Hematopoietic multipotent progenitor cell treated with erythropoietin and hydrocortisone succinate and interleukin-3 and kit ligand, for 17 days (in vitro differentiated cells): ENCODE measurements around the gene STK24.
"Not testable (repeated sequence)": the region's sequence is repeated elsewhere in the genome, so short reads cannot be mapped to it uniquely, and the experiment has no call there.

Experiments
- DNase-seq: peaks from one replicate; pipeline ENCODE4 v3.0.0-alpha.2; 2015; ENCODE audit warnings: low spot score

The STK24 gene

DNA sequence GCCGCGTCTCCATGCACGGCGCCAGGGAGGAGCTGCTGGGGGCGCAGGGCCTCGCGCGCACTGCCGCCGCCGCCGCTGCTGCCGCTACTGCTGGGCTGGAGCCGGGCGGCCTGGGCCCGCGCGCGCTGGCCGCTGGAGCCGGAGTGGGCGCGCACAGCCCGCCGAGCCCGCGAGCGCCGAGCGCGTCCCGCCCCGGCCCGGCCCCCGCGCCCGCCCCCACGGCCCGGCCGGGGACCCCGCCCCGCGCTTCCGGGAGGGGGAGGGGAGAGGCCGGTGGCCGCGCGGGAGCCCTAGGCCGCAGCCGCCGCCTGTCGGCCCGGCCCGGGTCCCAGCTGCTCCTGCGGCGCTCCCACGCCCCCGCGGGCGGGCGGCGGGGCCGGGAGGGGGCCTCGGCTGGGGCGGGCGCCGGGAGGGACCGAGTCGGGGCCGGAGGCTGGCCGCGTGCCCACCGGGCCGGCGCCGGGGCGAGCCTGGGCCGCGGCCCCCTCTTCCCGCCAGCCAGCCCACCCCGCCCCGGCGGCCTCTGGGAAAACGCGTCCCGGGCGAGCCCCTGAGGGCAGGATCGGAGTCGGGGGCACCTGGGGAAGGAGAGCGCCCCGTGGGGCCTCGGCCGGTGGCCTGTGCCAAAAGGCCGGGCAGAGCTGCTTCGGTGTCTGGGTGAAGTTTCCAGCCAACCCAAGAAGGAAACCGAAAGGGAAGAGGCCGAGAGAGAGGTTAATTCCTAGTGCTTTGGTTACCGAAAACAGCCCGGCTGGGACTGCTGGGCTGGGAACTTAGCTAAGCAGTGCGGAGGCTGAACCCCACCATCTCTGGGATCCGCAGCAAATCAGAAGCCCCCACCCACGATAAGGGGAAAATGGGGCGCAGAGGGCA is at the start of gene STK24:
STK24 (minus strand) TSS at position 145 of the 873 bp plus-strand sequence. CDS start 321 bp downstream, outside the sequence.
- peak; percentile 55 for DNase-seq

GRCh38 chr13:98626298-98626935 is 49.5 kb upstream of the STK24 start:
- no peak for DNase-seq

- DNase-seq, result not testable (repeated sequence)
Measured at GRCh38 chr13:98624589-98624988, 47.7 kb upstream of the STK24 start.

- DNase-seq, result no peak
Measured at GRCh38 chr13:98622931-98623331, 46.0 kb upstream of the STK24 start.

- DNase-seq, result no peak
Measured at GRCh38 chr13:98619556-98619955, 42.6 kb upstream of the STK24 start.

GRCh38 chr13:98615595-98615994 is 38.7 kb upstream of the STK24 start:
- DNase-seq, result not testable (repeated sequence)

GRCh38 chr13:98613591-98613990 is 36.7 kb upstream of the STK24 start:
- no peak for DNase-seq

DNA sequence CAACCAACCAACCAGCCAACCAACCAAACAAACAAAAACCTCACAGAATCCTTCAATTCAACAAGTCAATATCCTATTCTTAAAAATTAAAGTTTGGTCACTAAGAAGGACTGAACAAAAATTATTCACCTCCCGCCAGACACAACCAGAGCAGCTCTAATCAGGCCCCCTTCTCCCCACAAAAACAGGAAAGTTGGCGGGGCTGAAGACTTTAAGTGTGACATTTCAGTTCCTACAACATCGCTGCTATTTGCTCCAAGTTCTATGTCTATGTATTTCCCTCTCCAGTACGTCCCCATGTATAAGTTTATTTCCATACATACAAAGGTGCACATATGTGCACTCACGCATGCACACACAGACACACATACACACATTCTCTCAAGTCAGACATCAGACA is 32.8 kb upstream of the STK24 start:
- DNase-seq, result no peak

- no peak for DNase-seq
Measured at GRCh38 chr13:98606296-98606695, 29.4 kb upstream of the STK24 start.

- DNase-seq, result no peak
Measured at GRCh38 chr13:98599502-98600328, 22.8 kb upstream of the STK24 start.

DNA sequence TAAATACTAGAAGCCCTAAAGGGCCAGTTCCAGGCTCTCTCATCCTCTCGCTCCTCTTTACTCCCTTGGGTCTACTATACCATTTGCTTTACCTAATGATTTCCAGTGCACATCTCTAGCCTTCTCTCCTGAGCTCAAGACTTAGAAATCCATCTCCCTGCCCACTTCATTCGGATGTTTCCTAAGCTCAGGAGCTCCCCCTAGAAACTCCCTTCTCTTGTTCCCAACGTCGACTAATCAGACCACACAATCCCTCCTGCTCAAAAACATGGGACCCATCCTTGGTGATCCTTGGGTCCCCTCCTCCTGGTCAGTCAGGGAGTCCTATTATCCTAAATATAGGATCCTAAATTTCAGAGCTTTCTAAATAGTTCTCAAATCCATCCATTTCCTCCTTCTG is 21.1 kb upstream of the STK24 start:
- peak; percentile 50 for DNase-seq

GRCh38 chr13:98595134-98595533 is 18.2 kb upstream of the STK24 start:
- DNase-seq, result no peak

DNA sequence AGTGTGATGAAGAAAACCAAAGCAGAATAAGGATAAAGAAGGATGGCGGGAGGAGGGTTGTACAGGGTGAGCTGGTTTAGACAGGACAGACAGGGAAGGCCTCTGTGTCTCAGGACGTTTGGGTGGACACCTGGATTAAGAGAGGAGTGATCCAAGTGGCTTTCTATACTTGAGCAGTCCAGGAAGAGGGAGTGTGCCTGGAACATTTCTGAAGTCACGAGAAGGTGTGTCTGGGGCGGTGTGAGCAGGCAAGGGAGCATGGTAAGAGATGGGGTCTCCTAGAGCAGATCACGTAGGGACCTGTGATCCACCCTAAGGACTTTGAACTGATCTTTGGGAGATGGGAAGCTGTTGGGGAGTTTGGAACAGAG is 15.4 kb upstream of the STK24 start:
- DNase-seq, result no peak

DNA sequence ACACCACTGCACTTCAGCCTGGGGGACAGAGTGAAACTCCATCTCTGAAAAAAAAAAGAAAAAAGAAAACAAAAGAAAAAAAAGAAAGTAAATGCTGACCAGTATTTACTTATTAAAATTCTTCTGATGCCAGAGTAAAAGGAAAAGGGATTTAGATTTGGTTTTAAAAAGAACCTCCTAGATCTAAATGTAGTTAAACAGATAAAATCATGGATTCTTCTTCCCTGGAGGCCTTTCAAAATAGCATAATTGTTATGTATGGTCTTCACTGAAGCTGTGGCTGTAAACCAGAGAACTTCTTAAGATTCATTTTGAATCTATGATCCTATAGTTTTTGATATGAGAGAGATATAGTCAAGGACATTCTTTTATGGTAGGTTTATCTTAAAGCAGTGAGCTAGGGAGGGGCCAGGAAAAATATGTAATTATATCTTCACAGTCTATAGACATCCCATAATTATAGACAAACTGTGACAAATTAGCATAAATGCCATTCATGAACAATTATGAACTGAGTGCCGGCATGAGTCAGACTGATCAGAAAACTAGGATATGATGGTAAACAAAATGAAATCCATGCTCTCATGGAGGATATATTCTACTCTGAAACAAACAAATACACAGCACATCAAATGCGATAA is 14.9 kb upstream of the STK24 start:
- no peak for DNase-seq

- not testable (repeated sequence) for DNase-seq
Measured at GRCh38 chr13:98590471-98590870, 13.6 kb upstream of the STK24 start.

DNA sequence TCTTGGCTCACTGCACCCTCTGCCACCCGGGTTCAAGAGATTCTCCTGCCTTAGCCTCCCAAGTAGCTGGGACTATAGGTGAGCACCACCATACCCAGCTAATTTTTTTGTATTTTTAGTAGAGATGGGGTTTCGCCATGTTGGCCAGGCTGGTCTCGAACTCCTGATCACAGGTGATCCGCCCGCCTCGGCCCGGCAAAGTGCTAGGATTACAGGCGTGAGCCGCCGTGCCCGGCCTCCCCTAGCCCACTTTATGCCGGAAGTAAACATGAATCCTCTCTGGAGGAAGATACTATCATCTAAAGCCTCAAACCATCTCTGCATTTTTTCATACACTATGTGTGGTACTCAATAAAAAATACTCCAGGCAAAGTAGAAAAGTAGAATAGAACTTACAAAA is 12.6 kb upstream of the STK24 start:
- DNase-seq, result not testable (repeated sequence)

- no peak for DNase-seq
Measured at GRCh38 chr13:98586400-98587345, 9.8 kb upstream of the STK24 start.

DNA sequence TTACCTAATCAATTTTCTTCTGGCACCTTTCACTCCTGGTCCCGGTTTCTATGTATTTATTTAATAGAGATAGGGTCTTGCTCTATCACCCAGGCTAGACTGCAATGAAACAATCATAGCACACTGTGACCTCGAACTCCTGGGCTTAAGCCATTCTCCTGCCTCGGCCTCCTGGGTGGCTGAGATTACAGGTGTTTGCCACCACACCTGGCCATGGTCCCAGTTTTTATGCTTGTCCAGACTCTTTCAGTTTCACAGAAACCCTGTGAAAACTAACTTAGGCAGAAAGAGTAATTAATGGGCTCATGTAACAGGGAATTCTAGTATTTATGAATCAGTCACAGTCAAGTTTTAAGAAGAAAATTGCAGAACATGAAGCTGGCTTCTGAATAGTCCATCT is 9.0 kb upstream of the STK24 start:
- no peak for DNase-seq

GRCh38 chr13:98585398-98585754 is 8.5 kb upstream of the STK24 start:
- DNase-seq, result no peak

DNA sequence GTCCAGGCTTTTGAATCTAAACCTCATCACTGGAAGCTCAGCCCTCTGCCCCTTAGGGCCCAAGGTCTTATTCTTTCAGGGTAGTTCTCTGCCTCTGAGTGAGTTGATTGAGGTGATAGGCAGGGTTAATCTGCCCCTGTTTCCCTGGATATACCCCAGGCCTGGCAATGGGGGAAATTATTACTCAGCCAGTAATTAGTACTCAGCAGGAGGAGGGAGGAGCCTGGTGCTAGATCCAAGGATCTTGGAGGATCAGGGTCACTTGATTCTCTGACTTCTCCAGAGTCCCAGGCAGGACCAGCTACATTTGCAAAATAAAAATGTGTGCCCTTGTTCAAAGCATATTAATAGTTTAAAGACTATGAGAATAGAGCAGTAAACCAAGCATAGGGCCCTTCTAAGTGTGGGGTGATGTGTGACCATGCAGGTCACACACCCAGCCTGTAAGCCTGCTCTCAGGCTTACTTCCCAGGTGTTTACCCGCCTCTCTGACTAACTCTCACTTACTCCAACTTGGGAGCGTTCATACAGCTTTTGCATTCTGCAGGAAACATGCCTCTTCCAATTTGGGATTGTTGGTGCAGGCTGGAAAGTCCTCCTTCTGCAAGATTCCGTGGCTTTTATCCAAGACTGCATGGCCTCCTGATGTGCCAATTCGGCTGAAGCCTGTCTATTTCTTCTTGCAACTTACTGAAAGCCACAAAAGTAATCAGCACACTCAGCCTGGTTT is 7.9 kb upstream of the STK24 start:
- DNase-seq, result no peak
